ENCODE measurements around the gene SPANXA2.
"Not testable (repeated sequence)": the region's sequence is repeated elsewhere in the genome, so short reads cannot be mapped to it uniquely, and the experiment has no call there.

SPANXA2 gene, protein sequence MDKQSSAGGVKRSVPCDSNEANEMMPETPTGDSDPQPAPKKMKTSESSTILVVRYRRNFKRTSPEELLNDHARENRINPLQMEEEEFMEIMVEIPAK

DNA sequence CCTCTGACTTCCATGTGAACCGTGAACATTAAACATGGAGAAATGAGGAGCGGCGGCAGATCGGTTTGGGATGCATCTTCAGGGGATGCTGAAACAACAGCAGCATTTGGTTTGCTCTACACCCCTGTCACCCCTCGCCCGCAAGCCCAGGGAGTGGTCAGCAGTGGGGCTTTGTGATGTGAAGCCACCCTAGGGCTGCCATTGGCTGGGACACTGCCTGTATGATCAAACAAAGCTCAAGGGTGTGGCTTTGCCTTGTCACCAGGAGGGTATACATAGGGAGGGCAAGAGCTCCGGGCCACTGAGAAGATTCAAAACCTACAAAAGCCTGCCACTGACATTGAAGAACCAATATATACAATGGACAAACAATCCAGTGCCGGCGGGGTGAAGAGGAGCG is at the start of gene SPANXA2:
TSS of gene SPANXA2 (plus strand) at position 301 of the 400 bp plus-strand sequence. CDS start at position 361, 60 bp downstream.
- DNase-seq (ENCODE audit: low read depth) = not testable (repeated sequence)

DNA sequence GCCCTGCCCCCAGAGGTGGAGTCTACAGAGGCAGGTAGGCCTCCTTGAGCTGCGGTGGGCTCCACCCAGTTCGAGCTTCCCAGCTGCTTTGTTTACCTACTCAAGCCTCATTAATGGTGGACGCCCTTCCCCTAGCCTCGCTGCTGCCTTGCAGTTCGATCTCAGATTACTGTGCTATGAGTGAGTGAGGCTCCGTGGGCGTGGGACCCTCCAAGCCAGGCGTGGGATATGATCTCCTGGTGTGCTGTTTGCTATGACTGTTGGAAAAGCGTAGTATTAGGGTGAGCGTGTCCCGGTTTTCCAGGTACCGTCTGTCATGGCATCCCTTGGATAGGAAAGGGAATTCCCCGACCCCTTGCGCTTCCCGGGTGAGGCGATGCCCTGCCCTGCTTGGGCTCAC is 47.0 kb upstream of the SPANXA2 start:
- not testable (repeated sequence) for DNase-seq (ENCODE audit: low read depth)

DNA sequence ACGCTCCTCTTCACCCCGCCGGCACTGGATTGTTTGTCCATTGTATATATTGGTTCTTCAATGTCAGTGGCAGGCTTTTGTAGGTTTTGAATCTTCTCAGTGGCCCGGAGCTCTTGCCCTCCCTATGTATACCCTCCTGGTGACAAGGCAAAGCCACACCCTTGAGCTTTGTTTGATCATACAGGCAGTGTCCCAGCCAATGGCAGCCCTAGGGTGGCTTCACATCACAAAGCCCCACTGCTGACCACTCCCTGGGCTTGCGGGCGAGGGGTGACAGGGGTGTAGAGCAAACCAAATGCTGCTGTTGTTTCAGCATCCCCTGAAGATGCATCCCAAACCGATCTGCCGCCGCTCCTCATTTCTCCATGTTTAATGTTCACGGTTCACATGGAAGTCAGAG is 4.9 kb upstream of the SPANXA2 start, which contains the start of gene SPANXA1:
TSS of gene SPANXA1 (minus strand) at position 101 of the 400 bp plus-strand sequence. CDS start at position 41, 60 bp downstream.
- DNase-seq (ENCODE audit: low read depth) = not testable (repeated sequence)

DNA sequence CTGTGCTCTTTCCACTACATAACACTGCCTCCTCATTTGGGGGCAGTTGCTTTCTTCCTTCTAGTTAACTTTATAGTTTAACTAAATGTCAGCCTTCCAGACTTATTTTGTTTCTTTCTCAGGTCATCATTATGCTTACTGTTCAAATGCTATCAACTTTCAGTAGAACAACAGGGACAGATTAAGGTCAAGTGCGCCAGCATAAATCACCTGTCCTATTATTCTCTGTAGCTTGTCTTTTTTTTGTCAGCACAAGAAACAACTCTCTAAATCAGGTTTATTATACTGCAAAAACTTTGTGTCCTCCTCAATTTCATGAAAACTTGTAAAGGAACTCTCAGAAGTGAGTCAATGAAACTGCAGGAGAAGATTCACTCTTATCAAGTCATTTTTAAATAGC is 19.6 kb downstream of the SPANXA2 start:
- no peak for DNase-seq (ENCODE audit: low read depth)

DNA sequence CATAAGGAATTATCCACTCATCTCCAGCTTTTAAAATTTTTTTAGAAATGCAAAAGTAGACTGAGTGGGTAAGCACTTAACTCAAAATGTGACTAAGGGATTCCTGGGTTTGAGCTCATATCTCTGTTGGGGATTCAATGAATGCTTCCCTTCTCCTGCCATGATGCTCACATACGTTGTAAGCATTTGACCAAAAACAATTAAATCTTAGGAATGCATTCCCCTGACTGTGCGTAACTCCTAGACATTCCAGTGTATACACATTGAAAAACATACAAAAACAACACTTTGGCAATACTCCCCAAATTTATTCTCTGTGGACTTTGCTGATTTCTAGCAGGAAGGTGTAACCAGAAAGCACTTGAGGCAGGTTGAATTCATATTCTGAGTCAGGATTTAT is 29.8 kb downstream of the SPANXA2 start:
- DNase-seq (ENCODE audit: low read depth) = no peak

DNA sequence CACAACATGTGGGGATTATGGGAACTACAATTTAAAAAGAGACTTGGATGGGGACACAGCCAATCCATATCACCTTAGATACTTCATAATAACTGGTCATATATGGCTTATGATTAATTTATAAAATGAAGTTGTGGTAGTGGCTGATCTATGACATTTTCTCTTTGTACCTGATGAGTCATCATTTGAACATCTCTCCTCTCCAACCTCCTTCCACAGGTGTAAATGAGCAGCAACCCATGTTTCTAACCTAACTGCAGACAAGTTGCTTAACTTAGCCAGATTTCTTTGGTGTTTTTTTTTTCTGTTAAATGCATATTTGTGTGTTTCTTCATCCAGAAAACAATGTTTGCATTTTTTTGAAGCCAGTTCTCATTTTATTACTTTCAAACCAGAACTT is 42.6 kb downstream of the SPANXA2 start:
- DNase-seq (ENCODE audit: low read depth) = no peak

DNA sequence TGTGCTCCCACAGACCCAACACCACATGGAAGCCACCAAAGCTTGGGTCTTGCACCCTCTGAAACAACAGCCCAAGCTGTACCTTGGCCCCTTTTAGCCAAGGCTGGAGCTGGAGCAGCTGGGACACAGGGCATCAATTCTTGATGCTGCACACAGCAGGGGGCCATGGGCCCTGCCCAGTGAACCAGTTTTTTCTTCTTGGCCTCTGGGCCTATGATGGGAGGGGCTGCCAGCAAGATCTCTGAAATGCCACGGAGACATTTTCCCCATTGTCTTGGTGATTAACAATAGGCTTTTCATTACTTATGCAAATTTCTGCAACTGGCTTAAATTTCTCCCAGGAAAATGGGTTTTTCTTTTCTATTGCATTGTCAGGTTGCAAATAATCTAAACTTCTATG is 49.0 kb downstream of the SPANXA2 start:
- no peak for DNase-seq (ENCODE audit: low read depth)
